Measurements from ENCODE around the gene TRIM49C.
"Not testable (repeated sequence)": the region's sequence is repeated elsewhere in the genome, so short reads cannot be mapped to it uniquely, and the experiment has no call there.

DNA sequence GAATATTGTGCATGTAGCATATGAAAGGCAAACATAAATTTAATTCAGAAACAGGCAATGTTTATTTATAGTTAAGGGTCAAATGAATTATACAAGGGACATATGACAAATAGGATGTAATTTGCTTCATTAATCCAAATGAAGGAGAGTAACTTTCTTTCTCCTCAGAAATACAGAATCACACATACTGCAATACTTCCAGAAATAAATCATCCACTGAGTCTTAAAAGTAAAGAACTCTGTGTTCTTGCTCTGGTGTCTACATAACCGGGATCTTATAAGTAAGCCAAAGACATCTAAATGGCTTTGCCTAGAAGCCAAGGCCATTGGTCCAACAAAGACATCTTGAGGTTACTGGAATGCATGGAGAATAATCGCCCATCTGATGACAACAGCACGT lies 54.7 kb downstream of the TRIM49C start, which contains the start of gene UBTFL1:
- not testable (repeated sequence) for TF ChIP-seq EZH2 (IDR thresholded peaks at IDR 0.05; ENCODE audit: low read length, unreplicated experiment); EZH2phosphoT487 (IDR thresholded peaks at IDR 0.05; ENCODE audit: borderline replicate concordance, low read length)
- TF ChIP-seq, protein P1, sequence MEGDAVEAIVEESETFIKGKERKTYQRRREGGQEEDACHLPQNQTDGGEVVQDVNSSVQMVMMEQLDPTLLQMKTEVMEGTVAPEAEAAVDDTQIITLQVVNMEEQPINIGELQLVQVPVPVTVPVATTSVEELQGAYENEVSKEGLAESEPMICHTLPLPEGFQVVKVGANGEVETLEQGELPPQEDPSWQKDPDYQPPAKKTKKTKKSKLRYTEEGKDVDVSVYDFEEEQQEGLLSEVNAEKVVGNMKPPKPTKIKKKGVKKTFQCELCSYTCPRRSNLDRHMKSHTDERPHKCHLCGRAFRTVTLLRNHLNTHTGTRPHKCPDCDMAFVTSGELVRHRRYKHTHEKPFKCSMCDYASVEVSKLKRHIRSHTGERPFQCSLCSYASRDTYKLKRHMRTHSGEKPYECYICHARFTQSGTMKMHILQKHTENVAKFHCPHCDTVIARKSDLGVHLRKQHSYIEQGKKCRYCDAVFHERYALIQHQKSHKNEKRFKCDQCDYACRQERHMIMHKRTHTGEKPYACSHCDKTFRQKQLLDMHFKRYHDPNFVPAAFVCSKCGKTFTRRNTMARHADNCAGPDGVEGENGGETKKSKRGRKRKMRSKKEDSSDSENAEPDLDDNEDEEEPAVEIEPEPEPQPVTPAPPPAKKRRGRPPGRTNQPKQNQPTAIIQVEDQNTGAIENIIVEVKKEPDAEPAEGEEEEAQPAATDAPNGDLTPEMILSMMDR (conservative IDR thresholded peaks at IDR 0.05; ENCODE audit: low read depth, low read length): not testable (repeated sequence)

All from PC-3 (cell line).